B cell (primary cell): ENCODE data around the gene RHPN2. TPM values are rescaled to one million over a fixed set of nuclear protein-coding genes. Genes with fewer than 3 reads are reported as not detected.
"Not testable (repeated sequence)": the region's sequence is repeated elsewhere in the genome, so short reads cannot be mapped to it uniquely, and the experiment has no call there.

Experiments used
- ATAC-seq: fragments of 200-7000 bp; cut with Tn5 transposase; one replicate; pipeline ENCODE4 v1.10.0; 2021; ENCODE audit warnings: low read depth, mild to moderate bottlenecking, moderate number of reproducible peaks, moderate library complexity
- CTCF ChIA-PET: fragments of 350-600 bp; sonication (Branson Sonifier 250); formaldehyde crosslinking; loops from one replicate; lab custom pipeline; 2021; ENCODE audit warnings: antibody characterized with exemption, inconsistent platforms; lab: Charles Lee
- POLR2A ChIA-PET: fragments of 350-600 bp; sonication (Branson Sonifier 250); formaldehyde crosslinking; loops from one replicate; lab custom pipeline; 2021; ENCODE audit warnings: antibody characterized with exemption; lab: Charles Lee
- DNase-seq: peaks from one replicate; pipeline ENCODE4 v3.0.0; 2013
- H2AFZ ChIP-seq: 2 replicates; pipeline ENCODE4 v1.6.1; 2012; ENCODE audit warnings: mild to moderate bottlenecking, low read depth, low read length; ENCODE audit not compliant: insufficient read depth, poor library complexity, severe bottlenecking
- H3K27ac ChIP-seq, 2 donors: 1 replicate in 1 of 2; 2 replicates in 1 of 2; pipeline ENCODE4 v1.5.1; 2012 to 2013; ENCODE audit warnings: low read length in 2 of 2, mild to moderate bottlenecking in 2 of 2, moderate library complexity in 1 of 2
- H3K27me3 ChIP-seq, 4 experiments: fragments of 200-600 bp in 1 of 4; sonication (generic) in 1 of 4; replicated peaks in 1 of 4; 1 replicate in 2 of 4; 2 replicates in 2 of 4; pipeline versions ENCODE4 v1.6.1 to v1.7.0; 2013 to 2016; ENCODE audit warnings: low read length in 3 of 4, mild to moderate bottlenecking in 2 of 4, mixed read lengths in 1 of 4, moderate library complexity in 1 of 4; ENCODE audit not compliant: insufficient read depth in 4 of 4, control insufficient read depth in 3 of 4; ENCODE audit errors: control extremely low read depth in 1 of 4
- H3K36me3 ChIP-seq, 2 experiments: replicated peaks in 1 of 2; 1 replicate in 1 of 2; 2 replicates in 1 of 2; pipeline versions ENCODE4 v1.6.1 to v1.7.1; 2013; ENCODE audit warnings: low read length in 1 of 2; ENCODE audit not compliant: insufficient read depth in 2 of 2, control insufficient read depth in 1 of 2; ENCODE audit errors: control extremely low read depth in 1 of 2, extremely low read depth in 1 of 2
- H3K4me1 ChIP-seq, 2 donors: fragments of 200-600 bp in 1 of 2; sonication (generic) in 1 of 2; 1 replicate in 1 of 2; 2 replicates in 1 of 2; pipeline versions ENCODE4 v1.5.1 to v1.6.1; 2013 to 2017; ENCODE audit warnings: low read length in 2 of 2; ENCODE audit not compliant: control insufficient read depth in 2 of 2, insufficient read depth in 2 of 2
- H3K4me2 ChIP-seq: replicated peaks from 2 replicates; pipeline ENCODE3; 2012; ENCODE audit warnings: mild to moderate bottlenecking, low read depth, low read length; ENCODE audit not compliant: poor library complexity, severe bottlenecking
- H3K4me3 ChIP-seq, 5 experiments: fragments of 200-600 bp in 1 of 5; sonication (generic) in 1 of 5; 1 replicate in 3 of 5; 2 replicates in 2 of 5; pipeline versions ENCODE4 v1.5.1 to v1.7.0; 2011 to 2016; ENCODE audit warnings: low read length in 4 of 5, mild to moderate bottlenecking in 4 of 5, low read depth in 2 of 5, control low read depth in 1 of 5, moderate library complexity in 1 of 5; ENCODE audit not compliant: insufficient read depth in 1 of 5; ENCODE audit errors: control extremely low read depth in 1 of 5, extremely low read depth in 1 of 5
- H3K79me2 ChIP-seq: fragments of 200-600 bp; sonication (generic); one replicate; pipeline ENCODE4 v1.6.0; 2016; ENCODE audit warnings: low read length; ENCODE audit not compliant: control insufficient read depth, insufficient read depth
- H3K9ac ChIP-seq: fragments of 200-600 bp; sonication (generic); 2 replicates; pipeline ENCODE4 v1.6.1; 2017; ENCODE audit warnings: mild to moderate bottlenecking, low read length, moderate library complexity
- H3K9me3 ChIP-seq, 3 donors: one replicate each; pipeline versions ENCODE4 v1.6.1 to v1.7.1; 2013; ENCODE audit warnings: low read length in 2 of 3; ENCODE audit not compliant: control insufficient read depth in 2 of 3, insufficient read depth in 1 of 3; ENCODE audit errors: control extremely low read depth in 1 of 3
- H4K20me1 ChIP-seq: 2 replicates; pipeline ENCODE4 v1.6.0; 2012; ENCODE audit warnings: mild to moderate bottlenecking, low read length; ENCODE audit not compliant: insufficient read depth, control insufficient read depth, poor library complexity, severe bottlenecking
- H3K27ac Mint-ChIP-seq: one replicate; pipeline ENCODE4 v1.8.0; 2021; ENCODE audit warnings: mixed read lengths
- H3K27me3 Mint-ChIP-seq: one replicate; pipeline ENCODE4 v1.8.0; 2021; ENCODE audit warnings: mixed read lengths
- H3K4me1 Mint-ChIP-seq: one replicate; pipeline ENCODE4 v1.8.0; 2021; ENCODE audit warnings: mixed read lengths
- H3K4me3 Mint-ChIP-seq: one replicate; pipeline ENCODE4 v1.8.0; 2021; ENCODE audit warnings: mixed read lengths
- H3K9me3 Mint-ChIP-seq: one replicate; pipeline ENCODE4 v1.8.0; 2022; ENCODE audit warnings: mixed read lengths; ENCODE audit not compliant: insufficient read depth
- EZH2 ChIP-seq: IDR thresholded peaks from 2 replicates; pipeline ENCODE4 v1.6.1; 2012; ENCODE audit warnings: borderline replicate concordance, low read depth, mild to moderate bottlenecking, moderate library complexity, low read length; ENCODE audit not compliant: insufficient read depth, poor library complexity, severe bottlenecking
- WGBS: methylation state at CpG from one replicate; pipeline ENCODE4 v1.1.5; 2013; ENCODE audit warnings: missing lambda C conversion rate; ENCODE audit not compliant: insufficient coverage; 5-methylcytosine and 5-hydroxymethylcytosine counted together
- intact Hi-C: fragments of 100-400 bp; cut with micrococcal nuclease; formaldehyde crosslinking; loops from one replicate; pipeline ENCODE4 v1.10.0; 2022
- polyA plus RNA-seq: library from polyadenylated mRNA; depleted of rRNA; stranded (reverse); fragments of >200 nt; gene quantifications from 2 replicates; pipeline ENCODE4 v1.2.3, GENCODE V29; 2012
- total RNA-seq, 2 donors: library from RNA; stranded (reverse); fragments of 120-200 nt in 1 of 2; gene quantifications; 1 replicate in 1 of 2; 2 replicates in 1 of 2; pipeline versions ENCODE4 v1.2.3 to v1.2.4, GENCODE V29; 2013 to 2022
- TF ChIP-seq, protein P1 (sequence below): fragments of 200-600 bp; IDR thresholded peaks from one replicate; pipeline ENCODE4 v1.8.0; 2022; ENCODE audit warnings: antibody characterized with exemption, mild to moderate bottlenecking

RHPN2 gene
- total and polyA plus RNA-seq, 2 donors (not counting 1 experiment from before 2014, with no cell fraction given) = 4.9 to 5.5 TPM

DNA sequence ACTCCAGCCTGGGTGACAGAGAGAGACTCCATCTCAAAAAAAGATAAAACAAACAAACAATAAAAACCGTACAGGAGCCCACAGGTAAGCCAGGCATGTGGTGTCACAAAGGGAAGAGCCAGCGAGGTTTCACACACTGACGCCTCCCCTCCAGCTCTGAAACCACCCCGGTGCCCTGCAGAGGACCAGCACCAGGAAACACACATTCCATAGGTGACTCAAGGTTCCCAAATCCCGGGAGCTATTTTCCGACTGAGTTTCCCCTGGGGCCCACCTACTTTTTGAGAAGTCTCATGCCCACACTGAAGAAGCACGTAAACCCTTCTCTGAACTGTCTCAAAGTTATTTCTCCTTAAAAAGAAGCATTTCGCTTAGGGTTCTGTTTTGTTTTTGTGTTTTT, 40.3 kb downstream of the RHPN2 start:
- Histone ChIP-seq H3K9me3 (peaks cover 0 to 13% (median 0%) of the 10 kb centered on the region in 3 donors), H2AFZ (no peak overlapping the region), H3K27ac (no peak overlapping the region), H3K4me1 (no peaks in the 10 kb centered on the region), H3K79me2 (no peaks in the 10 kb centered on the region), H3K27me3 (no peaks in the 10 kb centered on the region), H3K36me3 (no peaks in the 10 kb centered on the region), H3K4me3 (no peak overlapping the region), H4K20me1 (no peaks in the 10 kb centered on the region), H3K4me2 (no peak overlapping the region), H3K9ac (no peak overlapping the region)
- POLR2A ChIA-PET = no interaction called here
- Mint-ChIP-seq H3K27me3 (no peaks in the 10 kb centered on the region), H3K4me1 (no peaks in the 10 kb centered on the region), H3K9me3 (no peaks in the 10 kb centered on the region), H3K27ac (no peak overlapping the region), H3K4me3 (no peak overlapping the region)
- intact Hi-C loops = no loop called here
- TF ChIP-seq EZH2 = no peak
- TF ChIP-seq, protein P1, sequence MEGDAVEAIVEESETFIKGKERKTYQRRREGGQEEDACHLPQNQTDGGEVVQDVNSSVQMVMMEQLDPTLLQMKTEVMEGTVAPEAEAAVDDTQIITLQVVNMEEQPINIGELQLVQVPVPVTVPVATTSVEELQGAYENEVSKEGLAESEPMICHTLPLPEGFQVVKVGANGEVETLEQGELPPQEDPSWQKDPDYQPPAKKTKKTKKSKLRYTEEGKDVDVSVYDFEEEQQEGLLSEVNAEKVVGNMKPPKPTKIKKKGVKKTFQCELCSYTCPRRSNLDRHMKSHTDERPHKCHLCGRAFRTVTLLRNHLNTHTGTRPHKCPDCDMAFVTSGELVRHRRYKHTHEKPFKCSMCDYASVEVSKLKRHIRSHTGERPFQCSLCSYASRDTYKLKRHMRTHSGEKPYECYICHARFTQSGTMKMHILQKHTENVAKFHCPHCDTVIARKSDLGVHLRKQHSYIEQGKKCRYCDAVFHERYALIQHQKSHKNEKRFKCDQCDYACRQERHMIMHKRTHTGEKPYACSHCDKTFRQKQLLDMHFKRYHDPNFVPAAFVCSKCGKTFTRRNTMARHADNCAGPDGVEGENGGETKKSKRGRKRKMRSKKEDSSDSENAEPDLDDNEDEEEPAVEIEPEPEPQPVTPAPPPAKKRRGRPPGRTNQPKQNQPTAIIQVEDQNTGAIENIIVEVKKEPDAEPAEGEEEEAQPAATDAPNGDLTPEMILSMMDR = no peak
- DNase-seq = no peak
- WGBS = 84% methylated on average over 6 of the region's 8 CpGs
- ATAC-seq = no peak
- CTCF ChIA-PET = no interaction called here

DNA sequence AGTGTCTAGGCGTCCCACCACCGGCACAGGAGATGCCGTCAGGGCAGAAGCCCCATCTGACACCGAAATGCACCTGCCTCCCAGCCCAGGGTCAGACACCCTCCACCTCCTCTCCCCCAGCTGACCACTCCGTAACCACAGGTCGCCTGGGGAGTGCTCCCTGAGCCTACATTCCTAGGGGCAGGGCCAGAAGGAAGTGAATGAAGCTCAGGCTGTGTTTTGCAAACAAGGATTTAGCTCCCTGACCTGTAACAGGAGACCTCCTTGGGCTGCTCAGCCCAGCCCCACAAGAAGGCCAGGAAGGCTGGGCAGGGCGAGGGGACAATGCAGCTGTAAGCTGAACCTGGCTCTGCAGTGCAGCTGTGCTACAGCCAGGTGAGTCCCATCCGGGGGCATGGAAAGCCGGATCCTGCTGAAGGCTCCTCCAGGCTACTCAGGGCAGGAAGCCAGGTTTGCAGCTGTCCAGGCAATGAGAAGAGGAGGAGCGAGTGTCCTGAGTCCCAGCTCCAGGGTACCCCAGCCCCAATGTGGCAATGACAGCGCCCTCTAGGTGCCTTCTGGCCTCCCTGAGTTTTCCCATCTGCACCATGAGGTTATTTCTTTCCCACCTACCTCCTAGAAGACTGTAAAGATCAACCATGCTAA, 42.1 kb downstream of the RHPN2 start:
- no peak overlapping the region for H2AFZ ChIP-seq
- H3K4me3 Mint-ChIP-seq = no peak overlapping the region
- H3K9me3 ChIP-seq = peaks cover 0 to 4% (median 0%) of the 10 kb centered on the region in 3 donors
- ATAC-seq (no peak), DNase-seq (no peak)
- no peaks in the 10 kb centered on the region for H3K9me3 Mint-ChIP-seq
- POLR2A ChIA-PET = no interaction called here
- no peak overlapping the region for H3K4me3 ChIP-seq
- TF ChIP-seq, protein P1 = no peak
- no peak for TF ChIP-seq EZH2
- H4K20me1 ChIP-seq = no peaks in the 10 kb centered on the region
- no peak overlapping the region for H3K27ac Mint-ChIP-seq
- H3K4me1 Mint-ChIP-seq = no peaks in the 10 kb centered on the region
- H3K4me2 ChIP-seq = no peak overlapping the region
- no peaks in the 10 kb centered on the region for H3K36me3 ChIP-seq
- 57% methylated on average over 10 of the region's 11 CpGs for WGBS
- H3K27ac ChIP-seq = no peak overlapping the region
- CTCF ChIA-PET = no interaction called here
- H3K79me2 ChIP-seq = no peaks in the 10 kb centered on the region
- no peaks in the 10 kb centered on the region for H3K4me1 ChIP-seq
- H3K9ac ChIP-seq = no peak overlapping the region
- intact Hi-C loops = no loop called here
- no peaks in the 10 kb centered on the region for H3K27me3 ChIP-seq
- no peaks in the 10 kb centered on the region for H3K27me3 Mint-ChIP-seq

DNA sequence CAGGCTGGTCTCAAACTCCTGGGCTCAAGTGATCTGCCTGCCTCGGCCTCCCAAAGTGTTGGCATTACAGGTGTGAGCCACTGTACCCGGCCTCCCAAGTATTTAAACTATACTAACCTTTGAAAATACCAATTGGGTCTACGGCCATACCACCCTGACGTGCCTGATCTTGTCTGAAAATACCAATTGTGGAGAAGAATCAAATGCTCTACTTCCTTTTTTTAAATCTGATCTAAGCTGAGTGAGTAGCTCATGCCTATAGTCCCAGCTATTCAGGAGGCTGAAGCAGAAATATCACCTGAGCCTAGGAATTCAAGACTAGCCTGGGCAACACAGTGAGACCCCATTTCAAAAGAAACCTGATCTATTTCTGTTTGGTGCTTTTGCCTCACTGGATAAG, 53.8 kb downstream of the RHPN2 start:
- H4K20me1 ChIP-seq, H3K4me1 ChIP-seq, intact Hi-C loops, H3K36me3 ChIP-seq, POLR2A ChIA-PET, H3K4me3 Mint-ChIP-seq, CTCF ChIA-PET, H3K9me3 Mint-ChIP-seq, H3K9me3 ChIP-seq, H3K4me3 ChIP-seq, H3K9ac ChIP-seq, H2AFZ ChIP-seq, H3K4me2 ChIP-seq, H3K79me2 ChIP-seq, H3K27ac ChIP-seq, H3K27ac Mint-ChIP-seq, H3K27me3 ChIP-seq, ATAC-seq, H3K27me3 Mint-ChIP-seq, DNase-seq, H3K4me1 Mint-ChIP-seq: not testable (repeated sequence)
- WGBS = 100% methylated on average over 1 of the region's 4 CpGs
